Astrocyte of the cerebellum (primary cell): ENCODE data around the gene CAB39.
A peak's percentile ranks its signal among the peaks of the same experiment; 100 is the strongest.

Experiments
- DNase-seq: peaks from one replicate; pipeline ENCODE4 v3.0.0-alpha.2; 2011; ENCODE audit warnings: low read depth
- H3K4me3 ChIP-seq: 2 replicates; pipeline ENCODE4 v1.5.1; 2011; ENCODE audit warnings: mild to moderate bottlenecking, low read depth, low read length, moderate library complexity
- CTCF ChIP-seq: IDR thresholded peaks from 2 replicates; pipeline ENCODE4 v1.5.1; 2012; ENCODE audit warnings: low read length, low read depth, moderate library complexity, mild to moderate bottlenecking; ENCODE audit errors: missing control alignments
- in situ Hi-C: cut with HindIII; loops from 2 replicates; pipeline ENCODE4 v1.10.0; 2017; ENCODE audit warnings: low sequenced_read_pairs

CAB39 gene

GRCh38 chr2:230779126-230779525 lies 66.5 kb downstream of the CAB39 start:
- no peak for TF ChIP-seq CTCF
- H3K4me3 ChIP-seq, result no peak overlapping the region
- in situ Hi-C loops, result no loop called here
- DNase-seq, result no peak

GRCh38 chr2:230779607-230780006 lies 67.0 kb downstream of the CAB39 start:
- no peak for TF ChIP-seq CTCF
- H3K4me3 ChIP-seq, result no peak overlapping the region
- in situ Hi-C loops, result no loop called here
- DNase-seq, result no peak

- no peak for TF ChIP-seq CTCF
- in situ Hi-C loops, result no loop called here
- no peak overlapping the region for H3K4me3 ChIP-seq
- DNase-seq, result no peak
These were observed 68.6 kb downstream of the CAB39 start for GRCh38 chr2:230781130-230781797.

- no peak for TF ChIP-seq CTCF
- no peak for DNase-seq
- in situ Hi-C loops, result no loop called here
- no peak overlapping the region for H3K4me3 ChIP-seq
These were observed 70.5 kb downstream of the CAB39 start for GRCh38 chr2:230783101-230783500.

- peak; percentile 26 for DNase-seq
- H3K4me3 ChIP-seq, result no peak overlapping the region
- in situ Hi-C loops, result no loop called here
- no peak for TF ChIP-seq CTCF
These were observed 72.2 kb downstream of the CAB39 start for GRCh38 chr2:230784795-230785194.

- in situ Hi-C loops, result no loop called here
These were observed 72.7 kb downstream of the CAB39 start for GRCh38 chr2:230785346-230785745.

More at GRCh38 chr2:230785346-230785745, 72.7 kb downstream of the CAB39 start:
- TF ChIP-seq CTCF, result no peak
- DNase-seq, result no peak
- no peak overlapping the region for H3K4me3 ChIP-seq
